Tibial artery (tissue), 4 donors: ENCODE results near the gene LTBR.

Experiments used
- DNase-seq, 2 donors: peaks; one replicate each; pipeline ENCODE4 v3.0.0-alpha.2; 2019
- H3K27ac ChIP-seq, 2 donors: fragments of 200-600 bp; sonication (generic) in 1 of 2; 1 replicate in 1 of 2; 2 replicates in 1 of 2; pipeline ENCODE4 v1.5.1; 2018 to 2019; ENCODE audit warnings: mild to moderate bottlenecking in 1 of 2
- H3K27me3 ChIP-seq, 2 donors: fragments of 200-600 bp; sonication (generic) in 1 of 2; one replicate each; pipeline versions ENCODE4 v1.5.1 to v1.6.0; 2016 to 2019
- H3K36me3 ChIP-seq, 3 donors: fragments of 200-600 bp; sonication (generic) in 2 of 3; one replicate each; pipeline ENCODE4 v1.5.1; 2016 to 2019; ENCODE audit warnings: mild to moderate bottlenecking in 2 of 3
- H3K4me1 ChIP-seq, 4 donors: fragments of 200-600 bp; sonication (generic) in 2 of 4; 1 replicate in 3 of 4; 2 replicates in 1 of 4; pipeline ENCODE4 v1.5.1; 2016 to 2019
- H3K4me3 ChIP-seq, 2 donors: fragments of 200-600 bp; sonication (generic) in 1 of 2; 1 replicate in 1 of 2; 2 replicates in 1 of 2; pipeline ENCODE4 v1.5.1; 2018 to 2019; ENCODE audit warnings: mild to moderate bottlenecking in 2 of 2
- H3K9me3 ChIP-seq, 3 donors: fragments of 200-600 bp; sonication (generic) in 1 of 3; one replicate each; pipeline ENCODE4 v1.5.1; 2016 to 2019
- CTCF ChIP-seq, 2 experiments: fragments of 200-600 bp in 1 of 2; fragments of 450-650 bp in 1 of 2; IDR thresholded peaks; one replicate each; pipeline ENCODE4 v1.5.1; 2017 to 2019; ENCODE audit warnings: antibody characterized with exemption in 2 of 2, mild to moderate bottlenecking in 1 of 2, moderate library complexity in 1 of 2
- intact Hi-C: fragments of 100-400 bp; cut with DNase I; formaldehyde crosslinking; loops from one replicate; pipeline ENCODE4 v1.15.0; 2023; ENCODE audit warnings: low total_unique reads

LTBR gene

GRCh38 chr12:6383572-6384498 lies at the start of gene LTBR:
Gene LTBR (plus strand): TSS chr12:6384162. CDS start chr12:6384359, 197 bp downstream.
- peak within 1 kb of the TSS; percentile 95 to 98 for H3K27ac ChIP-seq
- no peak for TF ChIP-seq CTCF (IDR thresholded peaks at IDR 0.05)
- peak; percentile 97 to 99 for DNase-seq
- H3K27me3 ChIP-seq = no peaks in the 10 kb centered on the region
- peak within 1 kb of the TSS; percentile 81 to 82 for H3K4me3 ChIP-seq
- H3K36me3 ChIP-seq = peaks cover 25 to 31% (median 28%) of the 10 kb centered on the region in 3 donors
- intact Hi-C loops = loop anchor here (5.0 kb wide), 1 partner anchor 47 kb away; no protein-coding TSS in a partner anchor
- H3K4me1 ChIP-seq = peaks cover 0 to 43% (median 29%) of the 10 kb centered on the region in 4 donors
- no peaks in the 10 kb centered on the region for H3K9me3 ChIP-seq

- Histone ChIP-seq H3K36me3 (peaks cover 52 to 61% (median 54%) of the 10 kb centered on the region in 3 donors), H3K27ac (peak overlapping the region; percentile 99), H3K4me1 (peaks cover 0 to 85% (median 70%) of the 10 kb centered on the region in 4 donors), H3K9me3 (no peaks in the 10 kb centered on the region), H3K4me3 (no peak overlapping the region), H3K27me3 (no peaks in the 10 kb centered on the region)
- TF ChIP-seq CTCF (IDR thresholded peaks at IDR 0.05) = no peak
- DNase-seq = no peak
- intact Hi-C loops = no loop called here
These were observed 49.6 kb upstream of the LTBR start for GRCh38 chr12:6334359-6334758.

DNA sequence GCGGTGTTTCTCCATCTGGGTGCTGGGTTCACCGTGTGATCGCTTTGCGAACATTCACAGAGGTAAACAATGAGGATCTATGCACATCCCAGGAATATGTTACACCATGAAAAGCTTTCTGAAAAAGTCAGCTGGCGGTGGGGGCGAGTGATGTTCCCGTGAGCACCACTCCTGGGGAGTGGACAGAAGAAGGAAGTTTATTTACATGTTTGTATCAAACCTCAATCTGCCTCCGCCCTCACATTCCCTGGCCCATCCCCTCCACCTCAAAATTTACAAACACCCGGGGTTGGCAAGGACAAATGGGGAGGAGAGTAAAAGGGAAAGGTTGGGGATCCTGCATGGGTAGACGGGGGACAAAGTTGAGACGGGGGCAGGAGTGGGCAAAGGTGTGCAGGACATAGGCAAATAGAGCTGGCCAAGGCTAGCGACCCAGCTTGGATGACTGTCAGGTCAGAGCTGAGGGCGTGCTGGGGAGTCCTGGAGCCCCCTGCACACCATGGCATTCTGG lies 49.0 kb upstream of the LTBR start:
- Histone ChIP-seq H3K27ac (peak overlapping the region; percentile 99), H3K36me3 (peaks cover 45 to 55% (median 48%) of the 10 kb centered on the region in 3 donors), H3K27me3 (no peaks in the 10 kb centered on the region), H3K9me3 (no peaks in the 10 kb centered on the region), H3K4me3 (peak overlapping the region; percentile 97 to 99), H3K4me1 (peaks cover 0 to 84% (median 73%) of the 10 kb centered on the region in 4 donors)
- no peak for TF ChIP-seq CTCF (IDR thresholded peaks at IDR 0.05)
- intact Hi-C loops = loop anchor here (5.0 kb wide), 2 partner anchors 47 to 132 kb away; partner anchors contain the start of gene LTBR
- DNase-seq = no peak

GRCh38 chr12:6335451-6336078 lies 48.4 kb upstream of the LTBR start:
- no peaks in the 10 kb centered on the region for H3K9me3 ChIP-seq
- peak; percentile 85 to 89 for DNase-seq
- TF ChIP-seq CTCF (IDR thresholded peaks at IDR 0.05) = peak; percentile 45 to 54
- intact Hi-C loops = loop anchor here (5.0 kb wide), 2 partner anchors 47 to 132 kb away; partner anchors contain the start of gene LTBR
- peak overlapping the region; percentile 99 for H3K27ac ChIP-seq
- H3K27me3 ChIP-seq = no peaks in the 10 kb centered on the region
- peaks cover 39 to 49% (median 42%) of the 10 kb centered on the region in 3 donors for H3K36me3 ChIP-seq
- H3K4me1 ChIP-seq = peaks cover 0 to 79% (median 71%) of the 10 kb centered on the region in 4 donors
- H3K4me3 ChIP-seq = peak overlapping the region; percentile 97 to 99
